Right lobe of liver (tissue), 6 donors: ENCODE data around the gene PTN. TPM values are rescaled to one million over a fixed set of nuclear protein-coding genes. Genes with fewer than 3 reads are reported as not detected.

Source experiments
- ATAC-seq, 4 donors: fragments of 200-7000 bp; cut with Tn5 transposase; one replicate each; pipeline ENCODE4 v1.9.1; 2020; ENCODE audit warnings: mild to moderate bottlenecking in 4 of 4, moderate library complexity in 4 of 4
- DNase-seq, 3 donors: peaks; one replicate each; pipeline ENCODE4 v3.0.0-alpha.2; 2020
- H3K27ac ChIP-seq, 3 donors: fragments of 200-600 bp; one replicate each; pipeline ENCODE4 v1.8.0; 2022
- H3K27me3 ChIP-seq, 2 donors: fragments of 200-600 bp; one replicate each; pipeline ENCODE4 v1.8.0; 2022
- H3K36me3 ChIP-seq, 4 donors: fragments of 200-600 bp; sonication (generic) in 1 of 4; one replicate each; pipeline versions ENCODE4 v1.5.1 to v1.8.0; 2017 to 2022; ENCODE audit warnings: control low read depth in 1 of 4
- H3K4me1 ChIP-seq, 4 donors: fragments of 200-600 bp; sonication (generic) in 1 of 4; one replicate each; pipeline versions ENCODE4 v1.5.1 to v1.8.0; 2017 to 2022; ENCODE audit warnings: control low read depth in 1 of 4
- H3K4me3 ChIP-seq, 3 donors: fragments of 200-600 bp; one replicate each; pipeline ENCODE4 v1.8.0; 2022
- H3K9me3 ChIP-seq, 4 donors: fragments of 200-600 bp; sonication (generic) in 1 of 4; one replicate each; pipeline versions ENCODE4 v1.5.1 to v1.8.0; 2017 to 2022; ENCODE audit warnings: control low read depth in 1 of 4
- POLR2A ChIP-seq: fragments of 450-650 bp; IDR thresholded peaks from one replicate; pipeline ENCODE4 v1.6.1; 2017; ENCODE audit warnings: antibody characterized with exemption, mild to moderate bottlenecking
- WGBS: methylation state at CpG from one replicate; pipeline ENCODE4 v1.1.6; 2018; ENCODE audit warnings: low coverage, low lambda C conversion rate; ENCODE audit not compliant: insufficient coverage; ENCODE audit errors: missing lambda C conversion rate; 5-methylcytosine and 5-hydroxymethylcytosine counted together
- intact Hi-C, 2 donors: fragments of 100-400 bp; cut with DNase I; formaldehyde crosslinking; loops; one replicate each; pipeline versions ENCODE4 v1.11.2 to v1.14.1; 2022
- total RNA-seq, 6 experiments: library from RNA; depleted of rRNA in 2 of 6; stranded (reverse); fragments of >200 nt in 2 of 6; fragmentation: NEBNext Ultra II Directional in 3 of 6; extraction: Animal tissue kit (Norgen Biotek cat#: 25700) in 3 of 6; gene quantifications; one replicate each; pipeline versions ENCODE4 v1.1.0 to v1.2.4, GENCODE V29; 2016 to 2023
- TF ChIP-seq, protein P1 (sequence below), 4 donors: fragments of 200-600 bp in 3 of 4; fragments of 450-650 bp in 1 of 4; IDR thresholded peaks; one replicate each; pipeline versions ENCODE4 v1.5.1 to v1.8.0; 2016 to 2022; ENCODE audit warnings: antibody characterized with exemption in 4 of 4, mild to moderate bottlenecking in 2 of 4
- donor health status: DM: no; HTN: yes; CAD: no.
- donor health status: DM: no; HTN: no; CAD: no.
- donor health status: DM: no; HTN: no; CAD: no.
- donor health status: DM: no; HTN: yes; CAD: no.
- donor health status: DM: no; HTN: yes; CAD: no.

Gene PTN
- total RNA-seq, 6 experiments from 2014 or later, result 0.31 to 1.7 (median 0.89) TPM

DNA sequence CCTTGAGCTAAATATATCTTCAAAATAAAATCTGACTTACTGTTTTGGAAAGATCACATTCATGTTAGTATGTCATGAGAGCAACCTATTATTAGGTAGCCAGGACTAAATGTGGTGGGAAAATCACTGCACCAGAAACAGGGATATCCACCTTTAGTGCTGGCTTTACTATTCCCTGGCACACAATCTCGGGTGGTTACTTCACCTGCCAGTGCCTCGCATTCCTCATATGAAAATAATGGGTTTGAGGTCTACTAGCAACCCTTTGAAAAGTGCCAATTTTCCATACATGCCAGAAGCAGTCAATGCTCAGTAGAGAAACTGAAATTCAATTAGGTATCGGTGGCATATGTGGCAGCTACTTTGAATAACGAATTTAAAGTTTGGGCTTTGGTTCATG lies 36.8 kb downstream of the PTN start:
- H3K9me3 ChIP-seq, result no peaks in the 10 kb centered on the region
- no peaks in the 10 kb centered on the region for H3K36me3 ChIP-seq
- H3K4me3 ChIP-seq, result no peak overlapping the region
- ATAC-seq, result no peak
- no peaks in the 10 kb centered on the region for H3K4me1 ChIP-seq
- intact Hi-C loops, result no loop called here
- no peak overlapping the region for H3K27ac ChIP-seq
- no peak for DNase-seq
- WGBS, result 77% methylated on average over 4 of the region's 4 CpGs
- TF ChIP-seq, protein P1, sequence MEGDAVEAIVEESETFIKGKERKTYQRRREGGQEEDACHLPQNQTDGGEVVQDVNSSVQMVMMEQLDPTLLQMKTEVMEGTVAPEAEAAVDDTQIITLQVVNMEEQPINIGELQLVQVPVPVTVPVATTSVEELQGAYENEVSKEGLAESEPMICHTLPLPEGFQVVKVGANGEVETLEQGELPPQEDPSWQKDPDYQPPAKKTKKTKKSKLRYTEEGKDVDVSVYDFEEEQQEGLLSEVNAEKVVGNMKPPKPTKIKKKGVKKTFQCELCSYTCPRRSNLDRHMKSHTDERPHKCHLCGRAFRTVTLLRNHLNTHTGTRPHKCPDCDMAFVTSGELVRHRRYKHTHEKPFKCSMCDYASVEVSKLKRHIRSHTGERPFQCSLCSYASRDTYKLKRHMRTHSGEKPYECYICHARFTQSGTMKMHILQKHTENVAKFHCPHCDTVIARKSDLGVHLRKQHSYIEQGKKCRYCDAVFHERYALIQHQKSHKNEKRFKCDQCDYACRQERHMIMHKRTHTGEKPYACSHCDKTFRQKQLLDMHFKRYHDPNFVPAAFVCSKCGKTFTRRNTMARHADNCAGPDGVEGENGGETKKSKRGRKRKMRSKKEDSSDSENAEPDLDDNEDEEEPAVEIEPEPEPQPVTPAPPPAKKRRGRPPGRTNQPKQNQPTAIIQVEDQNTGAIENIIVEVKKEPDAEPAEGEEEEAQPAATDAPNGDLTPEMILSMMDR (IDR thresholded peaks at IDR 0.05), result no peak
- TF ChIP-seq POLR2A, result no peak
- no peaks in the 10 kb centered on the region for H3K27me3 ChIP-seq

DNA sequence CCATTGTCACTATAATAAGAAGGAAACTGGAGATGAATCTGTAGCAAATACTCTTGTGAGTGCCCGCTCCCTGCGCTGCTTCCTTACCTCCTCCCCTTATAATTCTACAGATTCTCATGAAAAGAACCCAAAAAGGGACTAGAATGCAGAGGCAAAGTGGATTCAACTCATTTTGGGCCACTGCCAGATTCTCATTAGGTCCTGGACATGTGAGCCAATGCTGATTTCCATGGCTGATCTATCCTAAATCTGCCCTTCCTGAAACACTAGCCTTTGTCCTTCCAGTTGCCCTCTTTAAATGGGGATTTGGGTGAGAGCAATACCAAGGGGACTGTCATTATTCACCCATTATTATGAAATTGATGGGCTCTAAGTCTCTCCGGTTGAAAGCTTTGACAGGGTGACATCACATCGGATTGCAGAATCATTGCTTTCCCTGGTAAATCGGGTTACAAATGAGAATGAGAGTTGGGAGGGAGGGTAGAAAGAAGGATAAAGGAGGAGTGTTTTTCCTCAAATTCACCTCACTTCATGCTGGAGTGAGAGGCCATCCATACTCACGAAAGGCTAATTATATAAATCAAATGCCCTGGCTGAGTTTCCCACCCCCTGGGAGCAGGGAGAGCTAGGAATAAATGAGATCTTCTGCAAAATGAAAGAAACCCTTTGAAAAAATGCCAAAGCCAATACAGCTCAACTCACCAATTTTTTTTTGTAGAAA lies 37.5 kb downstream of the PTN start:
- H3K4me3 ChIP-seq, result no peak overlapping the region
- DNase-seq (no peak), ATAC-seq (no peak)
- no peaks in the 10 kb centered on the region for H3K36me3 ChIP-seq
- 59% methylated on average over 5 of the region's 6 CpGs for WGBS
- TF ChIP-seq, protein P1 (IDR thresholded peaks at IDR 0.05), result no peak
- TF ChIP-seq POLR2A, result no peak
- intact Hi-C loops, result no loop called here
- H3K9me3 ChIP-seq, result no peaks in the 10 kb centered on the region
- peaks cover 0 to 3% (median 0%) of the 10 kb centered on the region in 4 donors for H3K4me1 ChIP-seq
- no peaks in the 10 kb centered on the region for H3K27me3 ChIP-seq
- no peak overlapping the region for H3K27ac ChIP-seq

DNA sequence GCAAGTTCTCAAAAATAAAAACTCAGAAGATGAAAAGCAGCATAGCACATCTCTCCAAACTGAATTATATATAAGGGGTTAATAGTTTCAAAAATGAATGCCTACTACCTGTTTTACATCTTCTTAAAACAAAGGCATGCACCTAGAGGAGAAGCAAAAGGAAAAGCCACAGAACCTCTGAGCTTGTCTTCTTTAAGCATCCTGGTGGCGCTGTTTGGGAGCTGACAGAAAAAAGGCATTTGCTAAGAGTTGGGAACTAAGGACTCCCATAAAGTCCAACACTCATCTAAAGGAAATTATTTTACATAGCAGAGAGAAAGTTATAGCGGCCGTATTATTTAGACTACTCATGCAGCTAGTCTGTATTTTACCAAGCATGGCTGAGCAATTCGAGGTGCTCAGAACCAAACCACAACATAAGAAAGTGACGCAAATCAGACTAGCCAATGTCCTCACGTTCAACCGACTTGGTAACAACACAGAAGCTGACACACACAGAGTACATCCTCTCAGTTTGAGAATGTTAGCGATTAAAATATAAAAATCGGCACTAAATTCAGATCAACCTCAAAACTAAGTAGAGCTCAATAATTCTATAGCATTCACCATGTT lies 38.8 kb downstream of the PTN start:
- 68% methylated on average over 9 of the region's 9 CpGs for WGBS
- TF ChIP-seq, protein P1 (IDR thresholded peaks at IDR 0.05), result no peak
- TF ChIP-seq POLR2A, result no peak
- intact Hi-C loops, result no loop called here
- Histone ChIP-seq H3K4me3 (no peak overlapping the region), H3K27me3 (no peaks in the 10 kb centered on the region), H3K4me1 (peaks cover 0 to 7% (median 0%) of the 10 kb centered on the region in 4 donors), H3K27ac (no peak overlapping the region), H3K36me3 (no peaks in the 10 kb centered on the region), H3K9me3 (no peaks in the 10 kb centered on the region)
- no peak for DNase-seq
- ATAC-seq, result no peak

DNA sequence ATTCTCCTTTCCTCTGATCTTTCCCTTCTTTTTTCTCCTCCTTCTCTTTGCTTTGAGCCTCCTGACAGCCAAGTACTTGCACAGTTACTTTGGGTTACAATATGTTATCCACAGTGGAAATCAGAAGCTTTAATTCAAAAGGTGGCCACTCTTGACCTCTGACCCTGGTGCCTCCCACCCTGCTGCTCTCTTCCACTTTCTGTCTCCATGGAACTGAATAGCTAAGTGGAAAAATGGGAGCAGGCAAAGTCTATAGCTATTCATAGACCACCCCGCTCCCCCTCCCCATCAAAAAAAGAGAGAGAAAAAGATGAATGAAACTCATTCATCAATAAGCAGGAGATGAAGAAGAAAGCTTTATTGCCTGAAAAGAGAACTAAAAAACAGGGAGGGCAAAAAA lies 39.4 kb downstream of the PTN start:
- H3K4me1 ChIP-seq, result peaks cover 0 to 8% (median 1%) of the 10 kb centered on the region in 4 donors
- H3K27me3 ChIP-seq, result no peaks in the 10 kb centered on the region
- 100% methylated on average over 1 of the region's 1 CpG for WGBS
- DNase-seq (no peak), ATAC-seq (no peak)
- H3K4me3 ChIP-seq, result no peak overlapping the region
- H3K9me3 ChIP-seq, result no peaks in the 10 kb centered on the region
- no peak for TF ChIP-seq POLR2A
- TF ChIP-seq, protein P1 (IDR thresholded peaks at IDR 0.05), result no peak
- H3K27ac ChIP-seq, result no peak overlapping the region
- intact Hi-C loops, result no loop called here
- no peaks in the 10 kb centered on the region for H3K36me3 ChIP-seq
